MM.1S (cell line): ENCODE measurements around the gene ZNF592.

Experiments used
- DNase-seq: peaks from one replicate; pipeline ENCODE4 v3.0.0-alpha.2; 2015
- H2AFZ ChIP-seq: fragments of 300-600 bp; sonication (generic); 2 replicates; pipeline ENCODE4 v1.6.0; 2016; ENCODE audit warnings: antibody characterized with exemption, low read length
- H3F3A ChIP-seq: fragments of 300-600 bp; sonication (generic); 2 replicates; pipeline ENCODE4 v1.6.1; 2016; ENCODE audit warnings: mild to moderate bottlenecking, antibody characterized with exemption, low read length, moderate library complexity, mixed read lengths; ENCODE audit not compliant: insufficient read depth
- H3K27ac ChIP-seq: fragments of 300-600 bp; sonication (generic); 2 replicates; pipeline ENCODE4 v1.5.1; 2016; ENCODE audit warnings: mild to moderate bottlenecking, low read length
- H3K27me3 ChIP-seq: fragments of 300-600 bp; sonication (generic); replicated peaks from 2 replicates; pipeline ENCODE4 v1.6.0; 2016; ENCODE audit warnings: low read length; ENCODE audit not compliant: insufficient read depth
- H3K36me3 ChIP-seq: fragments of 300-600 bp; sonication (generic); replicated peaks from 2 replicates; pipeline ENCODE4 v1.6.1; 2016; ENCODE audit warnings: mild to moderate bottlenecking, low read length, mixed read lengths; ENCODE audit not compliant: insufficient read depth
- H3K4me1 ChIP-seq: fragments of 300-600 bp; sonication (generic); 2 replicates; pipeline ENCODE4 v1.6.1; 2016; ENCODE audit warnings: low read length, mixed read lengths
- H3K4me2 ChIP-seq: fragments of 300-600 bp; sonication (generic); 2 replicates; pipeline ENCODE4 v1.6.0; 2016; ENCODE audit warnings: low read depth, low read length
- H3K4me3 ChIP-seq: fragments of 300-600 bp; sonication (generic); 2 replicates; pipeline ENCODE4 v1.5.1; 2016; ENCODE audit warnings: low read length, mixed read lengths
- H3K79me2 ChIP-seq: fragments of 300-600 bp; sonication (generic); 2 replicates; pipeline ENCODE4 v1.6.1; 2016; ENCODE audit warnings: mixed run types, low read length, mixed read lengths
- H3K9ac ChIP-seq: fragments of 300-600 bp; sonication (generic); 2 replicates; pipeline ENCODE4 v1.6.1; 2016; ENCODE audit warnings: low read length, mixed read lengths
- H3K9me2 ChIP-seq: fragments of 300-600 bp; sonication (generic); replicated peaks from 2 replicates; pipeline ENCODE4 v1.6.1; 2016; ENCODE audit warnings: mild to moderate bottlenecking, low read length, mixed read lengths; ENCODE audit not compliant: insufficient read depth
- H3K9me3 ChIP-seq: fragments of 300-600 bp; sonication (generic); replicated peaks from 2 replicates; pipeline ENCODE4 v1.6.1; 2016; ENCODE audit warnings: mild to moderate bottlenecking, low read length, mixed read lengths; ENCODE audit not compliant: insufficient read depth
- H4K20me1 ChIP-seq: fragments of 300-600 bp; sonication (generic); 2 replicates; pipeline ENCODE4 v1.6.1; 2016; ENCODE audit warnings: mild to moderate bottlenecking, low read length, moderate library complexity, mixed read lengths; ENCODE audit not compliant: insufficient read depth
- EZH2 ChIP-seq: fragments of 300-600 bp; sonication (generic); optimal IDR thresholded peaks from 2 replicates; pipeline ENCODE3; 2017; ENCODE audit warnings: low read depth, mild to moderate bottlenecking, antibody characterized with exemption, low read length, mixed read lengths
- EZH2phosphoT487 ChIP-seq: fragments of 300-600 bp; sonication (generic); IDR thresholded peaks from 2 replicates; pipeline ENCODE4 v1.6.1; 2018; ENCODE audit warnings: antibody characterized with exemption, low read length
- TF ChIP-seq, protein P1 (sequence below): fragments of 300-600 bp; sonication (generic); IDR thresholded peaks from 2 replicates; pipeline ENCODE4 v1.5.1; 2016; ENCODE audit warnings: antibody characterized with exemption, low read length, mixed read lengths

ZNF592 gene

DNA sequence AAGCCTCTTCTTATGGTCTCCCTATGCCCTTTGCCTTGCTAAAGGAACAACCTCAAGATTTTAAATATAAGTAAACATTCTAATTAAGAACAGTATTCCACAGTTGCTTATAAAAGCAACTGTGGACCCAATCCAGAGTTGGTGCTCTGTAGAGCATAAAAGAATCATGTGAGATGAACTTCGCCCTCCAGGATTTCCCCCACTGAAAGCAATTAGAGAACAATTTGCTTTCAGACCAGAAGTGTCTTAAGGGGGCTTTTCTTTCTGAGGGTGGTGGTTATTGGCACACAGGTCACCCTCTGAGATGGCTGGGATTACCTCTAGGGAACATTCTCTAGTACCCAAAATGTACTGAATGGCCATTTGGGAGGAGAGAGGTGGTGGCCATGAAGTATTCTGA is 10.6 kb downstream of the ZNF592 start:
- H3K79me2 ChIP-seq = peaks cover 100% of the 10 kb centered on the region
- no peaks in the 10 kb centered on the region for H3K9me3 ChIP-seq
- H3F3A ChIP-seq = peaks cover 13% of the 10 kb centered on the region
- no peak overlapping the region for H3K27ac ChIP-seq
- no peaks in the 10 kb centered on the region for H3K36me3 ChIP-seq
- H2AFZ ChIP-seq = no peak overlapping the region
- DNase-seq = no peak
- peaks cover 48% of the 10 kb centered on the region for H4K20me1 ChIP-seq
- TF ChIP-seq EZH2phosphoT487 = no peak
- TF ChIP-seq, protein P1, sequence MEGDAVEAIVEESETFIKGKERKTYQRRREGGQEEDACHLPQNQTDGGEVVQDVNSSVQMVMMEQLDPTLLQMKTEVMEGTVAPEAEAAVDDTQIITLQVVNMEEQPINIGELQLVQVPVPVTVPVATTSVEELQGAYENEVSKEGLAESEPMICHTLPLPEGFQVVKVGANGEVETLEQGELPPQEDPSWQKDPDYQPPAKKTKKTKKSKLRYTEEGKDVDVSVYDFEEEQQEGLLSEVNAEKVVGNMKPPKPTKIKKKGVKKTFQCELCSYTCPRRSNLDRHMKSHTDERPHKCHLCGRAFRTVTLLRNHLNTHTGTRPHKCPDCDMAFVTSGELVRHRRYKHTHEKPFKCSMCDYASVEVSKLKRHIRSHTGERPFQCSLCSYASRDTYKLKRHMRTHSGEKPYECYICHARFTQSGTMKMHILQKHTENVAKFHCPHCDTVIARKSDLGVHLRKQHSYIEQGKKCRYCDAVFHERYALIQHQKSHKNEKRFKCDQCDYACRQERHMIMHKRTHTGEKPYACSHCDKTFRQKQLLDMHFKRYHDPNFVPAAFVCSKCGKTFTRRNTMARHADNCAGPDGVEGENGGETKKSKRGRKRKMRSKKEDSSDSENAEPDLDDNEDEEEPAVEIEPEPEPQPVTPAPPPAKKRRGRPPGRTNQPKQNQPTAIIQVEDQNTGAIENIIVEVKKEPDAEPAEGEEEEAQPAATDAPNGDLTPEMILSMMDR = no peak
- no peak for TF ChIP-seq EZH2
- peaks cover 28% of the 10 kb centered on the region for H3K4me1 ChIP-seq
- H3K27me3 ChIP-seq = no peaks in the 10 kb centered on the region
- no peaks in the 10 kb centered on the region for H3K9me2 ChIP-seq
- H3K4me3 ChIP-seq = no peak overlapping the region
- no peak overlapping the region for H3K9ac ChIP-seq
- no peak overlapping the region for H3K4me2 ChIP-seq

DNA sequence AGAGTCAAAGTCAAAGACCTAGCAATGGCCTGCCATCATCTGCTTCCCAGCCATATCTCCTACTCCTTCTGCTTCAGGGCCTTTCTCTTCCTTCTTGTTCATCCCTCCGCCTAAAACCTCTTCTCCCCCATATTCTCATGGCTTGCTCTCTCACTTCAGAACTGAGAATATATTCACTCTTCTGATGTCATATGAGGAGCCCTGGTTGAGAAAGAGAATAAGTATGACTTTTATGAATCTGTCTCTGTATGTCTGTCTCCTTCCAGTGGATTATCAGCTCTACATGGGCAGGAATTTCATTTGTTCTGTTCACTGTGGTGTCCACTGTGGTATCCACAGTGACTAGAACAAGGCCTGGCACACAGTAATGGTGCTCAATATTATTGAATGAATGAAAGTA is 11.8 kb downstream of the ZNF592 start:
- no peak for DNase-seq
- Histone ChIP-seq H4K20me1 (peaks cover 46% of the 10 kb centered on the region), H3K27me3 (no peaks in the 10 kb centered on the region), H3K4me1 (peaks cover 28% of the 10 kb centered on the region), H3K36me3 (no peaks in the 10 kb centered on the region), H3K9me2 (no peaks in the 10 kb centered on the region), H3F3A (peaks cover 13% of the 10 kb centered on the region), H3K27ac (no peak overlapping the region), H3K4me2 (peak overlapping the region; percentile 12; the same call in 1 of the 2 replicates), H3K9ac (no peak overlapping the region), H3K4me3 (no peak overlapping the region), H3K79me2 (peaks cover 100% of the 10 kb centered on the region), H3K9me3 (no peaks in the 10 kb centered on the region), H2AFZ (no peak overlapping the region)
- TF ChIP-seq EZH2 (no peak), EZH2phosphoT487 (no peak)
- TF ChIP-seq, protein P1 = no peak

DNA sequence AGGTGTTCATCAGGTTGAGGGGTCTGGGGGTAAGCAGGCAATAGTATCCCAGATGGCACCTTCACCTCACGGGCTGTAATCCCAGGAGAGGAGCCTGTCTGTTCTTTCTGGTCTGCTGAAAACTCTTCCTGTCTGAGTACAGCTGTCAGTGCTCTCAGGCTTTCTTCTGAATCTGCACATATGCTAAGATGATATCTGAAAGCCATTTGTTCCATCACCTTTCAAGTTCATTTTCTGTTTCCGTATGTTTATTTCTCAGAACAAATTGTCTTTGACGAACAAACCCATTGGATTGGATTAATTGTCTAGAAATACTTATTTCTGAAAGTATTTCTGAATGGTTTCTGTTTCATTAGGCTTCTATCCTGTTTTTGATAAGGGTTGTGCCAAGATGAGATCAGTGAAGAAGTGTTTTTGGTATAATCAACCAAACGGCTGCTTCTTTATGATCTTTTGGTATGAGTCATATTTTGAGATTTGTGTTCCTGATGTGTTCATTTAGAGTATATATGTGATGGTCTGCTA is 13.3 kb downstream of the ZNF592 start:
- no peak overlapping the region for H2AFZ ChIP-seq
- H3K9me2 ChIP-seq = no peaks in the 10 kb centered on the region
- H4K20me1 ChIP-seq = peaks cover 37% of the 10 kb centered on the region
- no peaks in the 10 kb centered on the region for H3K27me3 ChIP-seq
- H3K36me3 ChIP-seq = no peaks in the 10 kb centered on the region; the same call in 1 of the 2 replicates
- peak overlapping the region; percentile 42; the same call in 1 of the 2 replicates for H3K27ac ChIP-seq
- H3K79me2 ChIP-seq = peaks cover 100% of the 10 kb centered on the region
- TF ChIP-seq EZH2 = no peak
- TF ChIP-seq EZH2phosphoT487 = no peak
- TF ChIP-seq, protein P1 = no peak
- no peak overlapping the region; the same call in 1 of the 2 replicates for H3K9ac ChIP-seq
- no peak overlapping the region for H3K4me3 ChIP-seq
- H3K4me1 ChIP-seq = peaks cover 28% of the 10 kb centered on the region
- peak overlapping the region; percentile 12; the same call in 1 of the 2 replicates for H3K4me2 ChIP-seq
- no peaks in the 10 kb centered on the region for H3K9me3 ChIP-seq
- peaks cover 13% of the 10 kb centered on the region for H3F3A ChIP-seq
- DNase-seq = peak; percentile 44
